ENCODE data around the gene ATP6V0D1.

Gene ATP6V0D1

DNA sequence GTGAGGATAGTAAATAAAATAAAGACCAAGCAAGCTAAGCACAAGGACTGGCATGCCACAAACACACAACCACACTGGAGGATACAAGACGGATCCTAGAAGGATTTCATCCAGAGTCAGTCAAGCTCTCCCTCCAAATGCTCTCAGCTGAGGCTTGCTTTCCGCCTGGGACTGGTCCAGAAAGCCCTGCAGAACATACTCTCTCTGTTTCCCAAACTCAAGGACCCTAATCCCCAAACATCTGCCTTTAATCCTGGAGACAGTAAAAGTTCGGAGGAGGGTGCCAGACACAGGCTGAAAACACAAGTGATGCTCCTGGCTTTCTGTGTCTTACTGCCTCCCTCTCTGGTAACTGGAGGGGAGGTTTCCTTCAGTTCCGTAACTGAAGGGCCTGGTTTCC, 55.4 kb downstream of the ATP6V0D1 start:
- DNase-seq (ENCODE audit: insufficient read length, low spot score) (no peak), FAIRE-seq (no peak)
- TF ChIP-seq POU2F2 (IDR thresholded peaks at IDR 0.05; ENCODE audit: low read depth, low read length) (no peak), TAF1 (IDR thresholded peaks at IDR 0.05; ENCODE audit: low read depth, low read length) (no peak), PAX5 (IDR thresholded peaks at IDR 0.05; ENCODE audit: insufficient read depth, low read length, severe bottlenecking) (no peak), POLR2AphosphoS5 (IDR thresholded peaks at IDR 0.05; ENCODE audit: low read depth, low read length) (no peak), POLR2A (IDR thresholded peaks at IDR 0.05; ENCODE audit: low read depth, low read length) (no peak), SPI1 (IDR thresholded peaks at IDR 0.05; ENCODE audit: low read depth, low read length) (no peak)

DNA sequence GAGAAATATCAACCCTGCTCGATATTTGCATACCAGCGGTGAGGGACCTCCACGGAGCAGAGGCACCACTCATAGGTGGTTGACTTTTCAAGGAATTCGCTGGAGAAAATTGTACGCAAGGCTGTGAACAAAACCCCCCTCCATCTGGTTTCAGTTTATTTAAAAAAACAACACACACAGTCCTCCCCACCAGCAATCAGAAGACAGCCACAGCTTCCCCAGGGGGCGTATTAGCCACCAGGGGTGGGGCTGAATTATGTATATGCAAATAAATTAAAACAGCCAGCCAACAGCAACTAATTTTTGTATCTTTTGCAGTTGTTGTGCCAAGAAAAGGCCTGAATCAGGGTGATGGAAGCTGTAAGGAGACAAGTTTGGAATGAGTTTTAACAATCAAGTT, 55.9 kb downstream of the ATP6V0D1 start:
- no peak for FAIRE-seq
- DNase-seq (ENCODE audit: insufficient read length, low spot score): no peak
- no peak for TF ChIP-seq POLR2A (IDR thresholded peaks at IDR 0.05; ENCODE audit: low read depth, low read length)
- no peak for TF ChIP-seq TAF1 (IDR thresholded peaks at IDR 0.05; ENCODE audit: low read depth, low read length)
- no peak for TF ChIP-seq SPI1 (IDR thresholded peaks at IDR 0.05; ENCODE audit: low read depth, low read length)
- TF ChIP-seq PAX5 (IDR thresholded peaks at IDR 0.05; ENCODE audit: insufficient read depth, low read length, severe bottlenecking): no peak
- TF ChIP-seq POLR2AphosphoS5 (IDR thresholded peaks at IDR 0.05; ENCODE audit: low read depth, low read length): no peak
- no peak for TF ChIP-seq POU2F2 (IDR thresholded peaks at IDR 0.05; ENCODE audit: low read depth, low read length)

DNA sequence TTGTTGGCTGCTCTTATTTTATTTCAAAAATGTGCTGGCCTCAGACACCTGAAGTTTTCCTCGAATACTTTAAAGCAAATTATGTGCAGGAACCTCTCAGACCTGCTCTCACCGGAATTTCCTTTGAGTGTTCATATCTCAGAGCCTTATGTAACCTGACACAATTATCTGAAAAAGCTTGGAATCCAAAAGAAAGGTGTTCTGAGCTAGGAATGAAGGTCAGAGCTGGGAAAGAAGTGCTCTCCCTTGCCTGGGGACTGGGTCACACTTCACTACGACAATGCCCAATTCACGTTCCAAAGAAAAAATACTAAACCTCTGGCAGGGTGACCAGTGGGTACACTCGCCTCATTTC, 56.7 kb downstream of the ATP6V0D1 start:
- no peak for FAIRE-seq
- no peak for DNase-seq (ENCODE audit: insufficient read length, low spot score)

DNA sequence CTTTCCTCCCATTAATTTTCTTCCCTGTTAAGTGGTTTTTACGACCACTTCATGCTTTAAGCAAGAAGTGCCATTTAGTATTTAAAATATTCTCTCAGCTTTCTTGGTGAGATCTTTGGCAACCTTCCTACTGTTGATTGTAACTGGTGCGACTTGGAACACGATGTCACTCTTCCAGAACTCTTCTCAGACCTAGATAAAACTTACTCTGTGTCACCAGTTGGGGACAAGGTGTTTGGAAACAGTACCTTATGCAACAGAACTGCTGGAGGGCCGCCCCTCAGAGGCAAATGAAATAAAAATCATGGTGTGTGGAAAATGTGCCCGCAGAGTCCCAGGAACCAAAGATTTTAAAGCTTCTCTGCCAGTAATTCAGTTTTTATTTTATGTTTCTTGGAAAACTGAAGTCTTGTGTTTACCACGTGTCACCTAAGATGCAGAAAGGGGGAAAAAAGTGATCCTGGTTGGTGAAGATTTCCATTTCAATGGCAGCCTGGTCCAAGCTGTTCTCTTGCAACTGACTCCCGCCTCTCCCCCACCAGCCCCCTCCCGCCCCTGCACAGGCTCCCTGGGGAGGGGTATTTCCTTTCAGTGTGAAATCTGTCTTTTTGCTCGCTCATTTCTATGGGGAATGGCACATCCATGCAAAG, 57.2 kb downstream of the ATP6V0D1 start:
- TF ChIP-seq POLR2A (IDR thresholded peaks at IDR 0.05; ENCODE audit: low read depth, low read length): no peak
- TF ChIP-seq SPI1 (IDR thresholded peaks at IDR 0.05; ENCODE audit: low read depth, low read length): no peak
- no peak for TF ChIP-seq TAF1 (IDR thresholded peaks at IDR 0.05; ENCODE audit: low read depth, low read length)
- TF ChIP-seq POLR2AphosphoS5 (IDR thresholded peaks at IDR 0.05; ENCODE audit: low read depth, low read length): no peak
- no peak for TF ChIP-seq POU2F2 (IDR thresholded peaks at IDR 0.05; ENCODE audit: low read depth, low read length)
- TF ChIP-seq PAX5 (IDR thresholded peaks at IDR 0.05; ENCODE audit: insufficient read depth, low read length, severe bottlenecking): no peak
- FAIRE-seq: no peak
- no peak for DNase-seq (ENCODE audit: insufficient read length, low spot score)

More for the DNA sequence above, 56.7 kb downstream of the ATP6V0D1 start:
- TF ChIP-seq PAX5 (IDR thresholded peaks at IDR 0.05; ENCODE audit: insufficient read depth, low read length, severe bottlenecking) (no peak), POLR2AphosphoS5 (IDR thresholded peaks at IDR 0.05; ENCODE audit: low read depth, low read length) (no peak), SPI1 (IDR thresholded peaks at IDR 0.05; ENCODE audit: low read depth, low read length) (no peak), POLR2A (IDR thresholded peaks at IDR 0.05; ENCODE audit: low read depth, low read length) (no peak), POU2F2 (IDR thresholded peaks at IDR 0.05; ENCODE audit: low read depth, low read length) (no peak), TAF1 (IDR thresholded peaks at IDR 0.05; ENCODE audit: low read depth, low read length) (no peak)

DNA sequence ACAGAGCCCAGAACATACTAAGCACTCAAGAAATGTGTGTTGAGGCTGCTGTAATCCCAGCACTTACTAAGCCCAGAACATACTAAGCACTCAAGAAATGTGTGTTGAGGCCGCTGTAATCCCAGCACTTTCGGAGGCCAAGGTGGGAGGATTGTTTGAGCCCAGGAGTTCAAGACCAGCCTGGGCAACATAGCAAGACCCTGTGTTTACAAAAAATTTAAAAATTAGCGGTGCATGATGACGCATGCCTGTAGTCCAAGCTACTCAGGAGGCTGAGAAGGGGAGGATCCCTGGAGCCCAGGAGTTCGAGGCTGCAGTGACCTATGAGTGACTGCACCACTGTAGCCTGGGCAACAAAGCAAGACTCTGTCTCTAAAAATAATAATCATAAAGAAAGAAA, 57.9 kb downstream of the ATP6V0D1 start:
- TF ChIP-seq POU2F2 (IDR thresholded peaks at IDR 0.05; ENCODE audit: low read depth, low read length) (no peak), PAX5 (IDR thresholded peaks at IDR 0.05; ENCODE audit: insufficient read depth, low read length, severe bottlenecking) (no peak), SPI1 (IDR thresholded peaks at IDR 0.05; ENCODE audit: low read depth, low read length) (no peak), TAF1 (IDR thresholded peaks at IDR 0.05; ENCODE audit: low read depth, low read length) (no peak), POLR2A (IDR thresholded peaks at IDR 0.05; ENCODE audit: low read depth, low read length) (no peak), POLR2AphosphoS5 (IDR thresholded peaks at IDR 0.05; ENCODE audit: low read depth, low read length) (no peak)
- DNase-seq (ENCODE audit: insufficient read length, low spot score) (no peak), FAIRE-seq (no peak)

DNA sequence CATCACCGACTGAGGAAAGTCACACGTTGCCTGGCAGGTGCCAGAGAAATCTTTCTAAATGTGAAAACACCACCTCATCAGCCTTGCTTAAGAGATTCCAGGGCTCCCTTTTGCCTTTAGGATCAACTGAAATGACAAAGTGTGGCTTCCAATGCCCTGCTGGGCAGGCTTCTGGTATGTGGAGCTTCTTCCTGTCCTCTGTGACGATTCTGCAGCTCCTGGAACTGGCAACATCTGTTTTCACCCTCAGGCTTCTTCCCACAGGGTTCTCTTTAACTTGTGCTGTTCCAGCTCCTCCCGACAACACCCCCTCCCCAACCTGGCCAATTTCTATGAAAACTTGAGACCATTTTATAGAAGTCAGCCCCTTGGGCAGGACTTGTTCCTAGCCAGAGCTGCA, 59.9 kb downstream of the ATP6V0D1 start:
- DNase-seq (ENCODE audit: insufficient read length, low spot score) (no peak), FAIRE-seq (no peak)
- TF ChIP-seq POLR2AphosphoS5 (IDR thresholded peaks at IDR 0.05; ENCODE audit: low read depth, low read length) (no peak), TAF1 (IDR thresholded peaks at IDR 0.05; ENCODE audit: low read depth, low read length) (no peak), SPI1 (IDR thresholded peaks at IDR 0.05; ENCODE audit: low read depth, low read length) (no peak), PAX5 (IDR thresholded peaks at IDR 0.05; ENCODE audit: insufficient read depth, low read length, severe bottlenecking) (no peak), POU2F2 (IDR thresholded peaks at IDR 0.05; ENCODE audit: low read depth, low read length) (no peak)

DNA sequence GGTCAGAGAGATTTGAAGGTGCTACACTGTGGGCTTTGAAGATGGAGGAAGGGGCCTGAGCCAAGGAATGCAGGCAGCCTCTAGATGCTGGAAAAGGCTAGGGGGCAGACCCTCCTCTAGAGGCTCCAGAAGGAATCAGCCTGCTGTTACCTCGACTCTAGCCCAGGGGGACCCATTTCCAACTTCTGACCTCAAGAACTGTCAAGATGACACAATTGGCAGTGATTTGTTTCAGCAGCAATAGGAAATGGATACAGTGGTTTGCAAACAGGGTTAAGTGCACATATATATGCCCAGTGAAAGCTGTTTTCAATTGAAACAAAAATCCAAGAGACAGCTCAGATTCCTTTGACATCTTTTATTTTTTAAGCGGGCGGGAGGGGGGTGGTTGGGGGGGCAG, 61.0 kb downstream of the ATP6V0D1 start:
- DNase-seq (ENCODE audit: insufficient read length, low spot score) (no peak), FAIRE-seq (no peak)
- TF ChIP-seq POLR2A (IDR thresholded peaks at IDR 0.05; ENCODE audit: low read depth, low read length): no peak
- TF ChIP-seq TAF1 (IDR thresholded peaks at IDR 0.05; ENCODE audit: low read depth, low read length): no peak
- TF ChIP-seq PAX5 (IDR thresholded peaks at IDR 0.05; ENCODE audit: insufficient read depth, low read length, severe bottlenecking): no peak
- TF ChIP-seq POLR2AphosphoS5 (IDR thresholded peaks at IDR 0.05; ENCODE audit: low read depth, low read length): no peak
- TF ChIP-seq POU2F2 (IDR thresholded peaks at IDR 0.05; ENCODE audit: low read depth, low read length): no peak
- no peak for TF ChIP-seq SPI1 (IDR thresholded peaks at IDR 0.05; ENCODE audit: low read depth, low read length)

DNA sequence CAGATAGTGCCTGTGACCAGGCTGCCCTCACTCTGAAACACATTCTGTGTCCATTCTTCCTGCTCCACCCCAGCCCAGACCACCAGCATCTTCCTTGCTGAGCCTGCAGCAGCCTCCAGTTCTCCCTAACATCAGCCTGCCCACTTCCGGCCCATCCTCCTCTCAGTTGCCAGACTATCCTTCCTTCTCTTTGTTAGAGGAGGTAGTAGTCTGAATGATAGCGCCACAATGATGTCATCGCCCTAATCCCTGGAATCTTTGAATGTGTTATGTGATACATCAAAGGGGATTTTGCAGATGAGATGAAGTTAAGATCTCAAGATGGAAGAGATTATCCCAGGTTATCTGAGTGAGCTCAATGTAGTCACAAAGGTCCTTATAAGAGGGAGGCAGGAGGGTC, 61.5 kb downstream of the ATP6V0D1 start:
- no peak for FAIRE-seq
- DNase-seq (ENCODE audit: insufficient read length, low spot score): no peak
- TF ChIP-seq PAX5 (IDR thresholded peaks at IDR 0.05; ENCODE audit: insufficient read depth, low read length, severe bottlenecking): no peak
- no peak for TF ChIP-seq POU2F2 (IDR thresholded peaks at IDR 0.05; ENCODE audit: low read depth, low read length)
- no peak for TF ChIP-seq POLR2A (IDR thresholded peaks at IDR 0.05; ENCODE audit: low read depth, low read length)
- no peak for TF ChIP-seq SPI1 (IDR thresholded peaks at IDR 0.05; ENCODE audit: low read depth, low read length)
- no peak for TF ChIP-seq POLR2AphosphoS5 (IDR thresholded peaks at IDR 0.05; ENCODE audit: low read depth, low read length)
- TF ChIP-seq TAF1 (IDR thresholded peaks at IDR 0.05; ENCODE audit: low read depth, low read length): no peak

DNA sequence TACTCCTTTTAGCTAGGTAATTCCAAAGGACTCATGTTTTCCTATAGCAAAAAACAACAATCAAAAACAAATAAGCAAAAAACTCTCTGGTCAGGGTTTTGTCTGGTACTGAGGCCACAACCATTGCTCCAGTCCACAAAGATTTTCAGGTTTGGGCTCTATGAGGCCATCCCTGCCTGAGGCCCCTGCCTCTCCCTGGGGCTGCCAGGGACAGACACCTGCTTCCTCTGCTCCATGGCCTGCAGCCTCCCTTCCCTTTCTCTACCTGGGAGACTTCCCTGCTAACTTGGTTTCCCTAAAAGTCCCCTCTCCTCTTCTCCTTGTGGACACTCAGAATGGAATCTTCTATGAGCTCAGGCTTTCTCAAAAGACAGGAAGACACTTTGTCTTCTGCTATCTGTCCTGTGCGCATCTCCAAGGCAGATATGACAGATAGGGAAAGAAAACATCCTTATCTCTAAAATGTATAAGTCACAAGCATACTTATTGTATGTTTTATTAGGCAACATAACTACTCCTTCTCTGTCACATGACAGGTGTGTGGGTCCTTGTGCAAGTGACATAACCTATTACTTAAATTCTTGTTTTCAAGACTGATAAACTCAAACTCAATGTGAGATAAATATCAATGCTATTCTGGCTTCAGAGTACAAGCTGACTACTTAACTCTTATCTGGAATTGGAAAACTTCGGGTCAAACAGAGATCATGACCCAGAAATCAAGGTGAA, 63.5 kb downstream of the ATP6V0D1 start:
- no peak for TF ChIP-seq TAF1 (IDR thresholded peaks at IDR 0.05; ENCODE audit: low read depth, low read length)
- no peak for TF ChIP-seq POLR2A (IDR thresholded peaks at IDR 0.05; ENCODE audit: low read depth, low read length)
- no peak for TF ChIP-seq POU2F2 (IDR thresholded peaks at IDR 0.05; ENCODE audit: low read depth, low read length)
- no peak for TF ChIP-seq SPI1 (IDR thresholded peaks at IDR 0.05; ENCODE audit: low read depth, low read length)
- no peak for TF ChIP-seq POLR2AphosphoS5 (IDR thresholded peaks at IDR 0.05; ENCODE audit: low read depth, low read length)
- TF ChIP-seq PAX5 (IDR thresholded peaks at IDR 0.05; ENCODE audit: insufficient read depth, low read length, severe bottlenecking): no peak

More for the DNA sequence above, 63.5 kb downstream of the ATP6V0D1 start:
- no peak for DNase-seq (ENCODE audit: insufficient read length, low spot score)
- no peak for FAIRE-seq

Data from GM12891 (cell line).